IgD-negative memory B cell (primary cell): ENCODE data around the gene CBLB. TPM values are rescaled to one million over a fixed set of nuclear protein-coding genes. Genes with fewer than 3 reads are reported as not detected.

Experiments used
- H3K27ac Mint-ChIP-seq, 3 donors: one replicate each; pipeline ENCODE4 v1.8.0; 2020 to 2022; ENCODE audit warnings: mild to moderate bottlenecking in 3 of 3, mixed read lengths in 3 of 3, moderate library complexity in 1 of 3
- H3K27me3 Mint-ChIP-seq: one replicate; pipeline ENCODE4 v1.8.0; 2021; ENCODE audit warnings: mixed read lengths
- H3K36me3 Mint-ChIP-seq: one replicate; pipeline ENCODE4 v1.8.0; 2020; ENCODE audit warnings: mild to moderate bottlenecking, mixed read lengths
- H3K4me1 Mint-ChIP-seq, 3 donors: one replicate each; pipeline ENCODE4 v1.8.0; 2020 to 2022; ENCODE audit warnings: mixed read lengths in 3 of 3, mild to moderate bottlenecking in 1 of 3
- H3K4me3 Mint-ChIP-seq, 4 donors: one replicate each; pipeline ENCODE4 v1.8.0; 2020 to 2022; ENCODE audit warnings: mild to moderate bottlenecking in 4 of 4, mixed read lengths in 4 of 4, moderate library complexity in 3 of 4
- H3K9me3 Mint-ChIP-seq, 3 donors: one replicate each; pipeline ENCODE4 v1.8.0; 2020 to 2021; ENCODE audit warnings: mixed read lengths in 3 of 3, mild to moderate bottlenecking in 1 of 3
- polyA plus RNA-seq: library from polyadenylated mRNA; unstranded; fragments of 300-500 nt; fragmentation: Illumina TruSeq; gene quantifications from one replicate; pipeline ENCODE4 v1.2.3, GENCODE V29; 2021

Gene CBLB
- polyA plus RNA-seq, 1 donor from 2014 or later, result 16.0 TPM

- Mint-ChIP-seq H3K9me3 (no peaks in the 10 kb centered on the region), H3K4me1 (peaks cover 14 to 31% (median 24%) of the 10 kb centered on the region in 3 donors), H3K4me3 (no peak overlapping the region), H3K27me3 (no peaks in the 10 kb centered on the region), H3K27ac (no peak overlapping the region), H3K36me3 (peaks cover 2% of the 10 kb centered on the region)
These were observed 80.2 kb downstream of the CBLB start for GRCh38 chr3:105788593-105788992.

- Mint-ChIP-seq H3K36me3 (no peaks in the 10 kb centered on the region), H3K4me1 (peaks cover 9 to 24% (median 21%) of the 10 kb centered on the region in 3 donors), H3K27me3 (no peaks in the 10 kb centered on the region), H3K9me3 (no peaks in the 10 kb centered on the region), H3K4me3 (no peak overlapping the region), H3K27ac (no peak overlapping the region)
These were observed 81.4 kb downstream of the CBLB start for GRCh38 chr3:105787453-105787852.

GRCh38 chr3:105786990-105787389, 81.8 kb downstream of the CBLB start:
- Mint-ChIP-seq H3K27ac (no peak overlapping the region), H3K9me3 (no peaks in the 10 kb centered on the region), H3K4me3 (no peak overlapping the region), H3K27me3 (no peaks in the 10 kb centered on the region), H3K36me3 (no peaks in the 10 kb centered on the region), H3K4me1 (peaks cover 7 to 22% (median 19%) of the 10 kb centered on the region in 3 donors)

GRCh38 chr3:105786241-105786640, 82.6 kb downstream of the CBLB start:
- Mint-ChIP-seq H3K4me1 (peaks cover 9 to 21% (median 20%) of the 10 kb centered on the region in 3 donors), H3K36me3 (no peaks in the 10 kb centered on the region), H3K27me3 (no peaks in the 10 kb centered on the region), H3K4me3 (peak overlapping the region in 1 of 4 donors; percentile 49), H3K9me3 (no peaks in the 10 kb centered on the region), H3K27ac (no peak overlapping the region)

- Mint-ChIP-seq H3K4me1 (peaks cover 9 to 20% (median 19%) of the 10 kb centered on the region in 3 donors), H3K9me3 (no peaks in the 10 kb centered on the region), H3K27me3 (no peaks in the 10 kb centered on the region), H3K27ac (no peak overlapping the region), H3K36me3 (peaks cover 1% of the 10 kb centered on the region), H3K4me3 (no peak overlapping the region)
These were observed 83.0 kb downstream of the CBLB start for GRCh38 chr3:105785803-105786202.

GRCh38 chr3:105783631-105784030, 85.2 kb downstream of the CBLB start:
- Mint-ChIP-seq H3K4me3 (no peak overlapping the region), H3K27ac (peak overlapping the region in 1 of 3 donors; percentile 74), H3K4me1 (peaks cover 9 to 16% (median 15%) of the 10 kb centered on the region in 3 donors), H3K36me3 (peaks cover 2% of the 10 kb centered on the region), H3K27me3 (no peaks in the 10 kb centered on the region), H3K9me3 (no peaks in the 10 kb centered on the region)

- Mint-ChIP-seq H3K36me3 (peaks cover 2% of the 10 kb centered on the region), H3K4me1 (peaks cover 9 to 17% (median 14%) of the 10 kb centered on the region in 3 donors), H3K27me3 (no peaks in the 10 kb centered on the region), H3K9me3 (no peaks in the 10 kb centered on the region), H3K27ac (no peak overlapping the region), H3K4me3 (no peak overlapping the region)
These were observed 86.9 kb downstream of the CBLB start for GRCh38 chr3:105781871-105782270.

GRCh38 chr3:105780107-105780506, 88.7 kb downstream of the CBLB start:
- no peak overlapping the region for H3K4me3 Mint-ChIP-seq
- no peak overlapping the region for H3K27ac Mint-ChIP-seq
- peaks cover 2% of the 10 kb centered on the region for H3K36me3 Mint-ChIP-seq
- H3K9me3 Mint-ChIP-seq, result no peaks in the 10 kb centered on the region
- no peaks in the 10 kb centered on the region for H3K27me3 Mint-ChIP-seq
- H3K4me1 Mint-ChIP-seq, result peaks cover 14 to 21% (median 18%) of the 10 kb centered on the region in 3 donors

GRCh38 chr3:105775368-105775767, 93.4 kb downstream of the CBLB start:
- H3K36me3 Mint-ChIP-seq, result peaks cover 1% of the 10 kb centered on the region
- H3K9me3 Mint-ChIP-seq, result no peaks in the 10 kb centered on the region
- peak overlapping the region in 1 of 3 donors; percentile 52 for H3K27ac Mint-ChIP-seq
- H3K4me1 Mint-ChIP-seq, result peaks cover 43% of the 10 kb centered on the region in 3 donors
- H3K27me3 Mint-ChIP-seq, result no peaks in the 10 kb centered on the region
- peak overlapping the region in 1 of 4 donors; percentile 47 for H3K4me3 Mint-ChIP-seq

GRCh38 chr3:105774444-105775180, 94.2 kb downstream of the CBLB start:
- H3K36me3 Mint-ChIP-seq, result peaks cover 1% of the 10 kb centered on the region
- H3K27me3 Mint-ChIP-seq, result no peaks in the 10 kb centered on the region
- H3K4me3 Mint-ChIP-seq, result peak overlapping the region in 1 of 4 donors; percentile 13
- no peak overlapping the region for H3K27ac Mint-ChIP-seq
- H3K4me1 Mint-ChIP-seq, result peaks cover 43% of the 10 kb centered on the region in 3 donors
- H3K9me3 Mint-ChIP-seq, result no peaks in the 10 kb centered on the region

GRCh38 chr3:105773291-105773690, 95.5 kb downstream of the CBLB start:
- H3K27ac Mint-ChIP-seq, result no peak overlapping the region
- H3K27me3 Mint-ChIP-seq, result no peaks in the 10 kb centered on the region
- H3K4me1 Mint-ChIP-seq, result peaks cover 45 to 48% (median 47%) of the 10 kb centered on the region in 3 donors
- no peaks in the 10 kb centered on the region for H3K9me3 Mint-ChIP-seq
- H3K36me3 Mint-ChIP-seq, result peaks cover 7% of the 10 kb centered on the region
- no peak overlapping the region for H3K4me3 Mint-ChIP-seq

GRCh38 chr3:105772635-105773034, 96.2 kb downstream of the CBLB start:
- Mint-ChIP-seq H3K36me3 (peaks cover 10% of the 10 kb centered on the region), H3K9me3 (no peaks in the 10 kb centered on the region), H3K4me1 (peaks cover 49 to 54% (median 53%) of the 10 kb centered on the region in 3 donors), H3K4me3 (peak overlapping the region in 2 of 4 donors; percentile 3 to 52), H3K27me3 (no peaks in the 10 kb centered on the region), H3K27ac (no peak overlapping the region)

- H3K36me3 Mint-ChIP-seq, result peaks cover 10% of the 10 kb centered on the region
- H3K4me3 Mint-ChIP-seq, result peak overlapping the region in 1 of 4 donors; percentile 50
- H3K27ac Mint-ChIP-seq, result no peak overlapping the region
- peaks cover 47 to 59% (median 52%) of the 10 kb centered on the region in 3 donors for H3K4me1 Mint-ChIP-seq
- no peaks in the 10 kb centered on the region for H3K27me3 Mint-ChIP-seq
- H3K9me3 Mint-ChIP-seq, result no peaks in the 10 kb centered on the region
These were observed 97.4 kb downstream of the CBLB start for GRCh38 chr3:105771392-105771791.

GRCh38 chr3:105770410-105770809, 98.4 kb downstream of the CBLB start:
- Mint-ChIP-seq H3K9me3 (no peaks in the 10 kb centered on the region), H3K4me3 (no peak overlapping the region), H3K27me3 (no peaks in the 10 kb centered on the region), H3K4me1 (peaks cover 54 to 62% (median 55%) of the 10 kb centered on the region in 3 donors), H3K36me3 (peaks cover 10% of the 10 kb centered on the region), H3K27ac (no peak overlapping the region)

GRCh38 chr3:105767776-105768175, 101.0 kb downstream of the CBLB start:
- H3K27me3 Mint-ChIP-seq, result no peaks in the 10 kb centered on the region
- H3K27ac Mint-ChIP-seq, result no peak overlapping the region
- H3K4me1 Mint-ChIP-seq, result peaks cover 44 to 53% (median 51%) of the 10 kb centered on the region in 3 donors
- H3K9me3 Mint-ChIP-seq, result peaks cover 0 to 1% (median 0%) of the 10 kb centered on the region in 3 donors
- peaks cover 16% of the 10 kb centered on the region for H3K36me3 Mint-ChIP-seq
- no peak overlapping the region for H3K4me3 Mint-ChIP-seq

GRCh38 chr3:105767216-105767615, 101.6 kb downstream of the CBLB start:
- Mint-ChIP-seq H3K4me1 (peaks cover 39 to 49% (median 45%) of the 10 kb centered on the region in 3 donors), H3K27ac (no peak overlapping the region), H3K9me3 (peaks cover 0 to 5% (median 0%) of the 10 kb centered on the region in 3 donors), H3K4me3 (peak overlapping the region in 1 of 4 donors; percentile 39), H3K27me3 (no peaks in the 10 kb centered on the region), H3K36me3 (peaks cover 16% of the 10 kb centered on the region)
